Fibroblast of skin of scalp (primary cell): ENCODE measurements around the gene NINL.

Experiments used
- DNase-seq: peaks from one replicate; pipeline ENCODE4 v3.0.0-alpha.2; 2013

The NINL gene

DNA sequence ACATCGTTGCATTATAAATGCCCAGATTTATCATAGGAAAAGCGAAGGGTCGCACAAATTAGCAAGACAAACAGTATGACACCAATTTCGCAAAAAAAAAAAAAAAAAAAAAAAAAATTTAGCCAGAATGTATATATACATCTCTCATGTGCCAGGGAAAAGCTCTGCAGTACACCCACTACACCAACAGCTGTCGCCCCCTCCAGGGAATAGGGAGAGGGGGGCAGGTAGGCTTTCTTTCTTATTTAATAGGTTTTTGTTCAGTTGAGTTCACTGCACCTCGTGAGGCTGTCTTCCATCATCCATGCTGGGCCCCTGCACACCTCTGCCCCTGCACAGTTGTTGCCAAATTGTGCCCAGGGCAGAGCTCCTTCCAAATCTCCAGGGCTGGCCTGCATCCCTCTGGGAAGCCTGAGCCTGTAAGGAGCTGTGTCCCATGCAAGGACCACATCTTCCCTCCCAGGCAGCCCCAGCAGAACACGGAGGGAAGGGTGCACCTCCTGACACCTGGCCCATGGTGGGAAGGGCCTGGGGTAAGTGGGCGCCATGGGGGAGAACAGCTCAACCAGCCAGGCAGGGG, 85.4 kb downstream of the NINL start:
- no peak for DNase-seq

GRCh38 chr20:25499031-25499430, 86.3 kb downstream of the NINL start:
- DNase-seq, result no peak

DNA sequence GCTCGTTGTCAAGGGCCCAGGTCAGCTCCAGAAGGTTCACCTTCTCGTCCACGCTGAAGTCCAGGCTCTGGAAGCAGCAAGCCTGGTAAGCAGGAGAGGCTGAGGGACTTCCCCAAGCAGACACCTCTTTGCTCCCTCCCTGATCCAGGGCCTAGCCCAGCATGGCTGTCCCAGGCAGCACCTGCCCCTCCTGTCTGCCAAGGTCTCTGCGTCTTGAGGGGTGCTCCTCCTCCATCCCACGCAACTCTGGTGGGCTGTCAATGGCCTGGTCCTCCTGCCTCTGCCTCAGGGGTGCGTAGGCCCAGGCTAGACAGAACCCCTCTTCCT, 87.1 kb downstream of the NINL start:
- DNase-seq, result no peak

- DNase-seq, result no peak
These were observed 87.6 kb downstream of the NINL start for GRCh38 chr20:25497586-25498279.

- DNase-seq, result no peak
These were observed 88.3 kb downstream of the NINL start for GRCh38 chr20:25496968-25497401.

GRCh38 chr20:25496165-25496967, 89.0 kb downstream of the NINL start:
- DNase-seq, result no peak

- no peak for DNase-seq
These were observed 90.0 kb downstream of the NINL start for GRCh38 chr20:25495189-25495824.

DNA sequence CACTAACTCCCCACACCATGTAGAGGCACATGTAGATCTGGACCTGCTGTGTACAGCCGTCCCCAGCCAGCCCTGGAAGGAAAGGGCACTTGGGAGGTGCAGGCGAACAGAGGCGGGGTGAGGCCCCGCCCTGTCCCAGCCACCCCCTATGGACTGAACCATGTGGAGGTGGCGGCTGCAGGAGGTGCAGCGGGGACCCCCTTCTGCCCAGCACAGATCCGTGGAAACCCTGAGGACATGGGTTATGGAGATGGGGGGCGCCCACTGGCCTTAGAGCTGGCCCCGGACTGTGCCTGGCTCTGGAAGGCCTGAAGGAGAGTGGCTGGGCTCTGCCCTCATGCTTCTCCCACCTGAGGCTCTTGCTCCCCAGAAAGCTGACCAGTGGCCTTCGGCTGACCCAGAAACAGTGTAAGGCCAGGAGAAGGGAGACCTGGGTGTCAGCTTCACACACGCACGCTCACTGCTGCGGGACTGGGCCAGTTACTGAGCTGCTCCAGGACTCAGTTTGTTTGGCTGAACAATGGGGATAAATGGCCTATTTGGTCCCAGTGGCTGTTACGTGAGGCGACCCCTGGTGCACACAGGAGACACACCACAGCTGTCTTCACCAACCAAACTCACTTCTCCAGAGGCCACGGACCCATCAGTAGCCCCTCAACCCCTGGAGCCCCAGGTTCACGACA, 90.7 kb downstream of the NINL start:
- no peak for DNase-seq

GRCh38 chr20:25493748-25494505, 91.4 kb downstream of the NINL start:
- DNase-seq, result no peak

- no peak for DNase-seq
These were observed 92.2 kb downstream of the NINL start for GRCh38 chr20:25493137-25493536.

GRCh38 chr20:25491446-25492038, 93.8 kb downstream of the NINL start:
- no peak for DNase-seq

DNA sequence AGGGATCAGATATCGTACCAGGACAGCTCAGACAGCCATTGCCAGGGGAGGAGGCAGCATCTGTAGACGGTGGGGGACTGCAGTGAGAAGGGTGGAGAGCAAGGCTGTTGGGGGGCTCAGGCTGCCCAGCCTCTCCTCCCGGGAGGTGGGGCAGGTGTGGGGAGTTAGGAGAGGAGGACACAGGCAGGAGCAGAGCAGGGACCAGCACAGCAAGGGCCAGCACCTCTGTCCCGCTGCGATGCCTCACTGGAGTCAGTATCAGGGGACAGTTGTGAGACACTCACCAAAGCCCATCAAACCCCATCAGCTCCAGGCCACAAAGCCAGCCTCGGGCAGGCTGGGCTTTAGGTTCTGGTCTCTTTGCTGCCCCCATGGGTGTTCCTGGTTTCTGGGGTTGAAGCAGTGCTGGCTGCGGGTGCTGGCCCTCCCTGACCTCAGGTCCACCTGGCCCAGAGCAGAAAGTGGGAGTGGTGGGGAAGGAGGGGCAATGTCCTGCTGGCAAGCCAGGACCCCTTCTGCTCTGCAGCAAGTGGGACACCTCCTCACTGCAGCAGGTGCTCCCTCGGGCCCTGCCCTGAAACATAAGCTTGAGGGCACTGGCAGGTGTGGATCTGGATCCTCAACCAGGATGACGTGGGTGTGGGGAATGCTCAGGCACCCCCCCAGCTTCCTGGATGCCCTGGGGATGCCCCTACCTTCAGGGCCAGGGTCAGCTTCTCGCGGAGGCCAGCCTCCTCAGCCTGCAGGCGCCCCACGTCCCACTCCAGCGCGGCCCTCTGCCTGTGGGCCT, 94.5 kb downstream of the NINL start:
- no peak for DNase-seq

DNA sequence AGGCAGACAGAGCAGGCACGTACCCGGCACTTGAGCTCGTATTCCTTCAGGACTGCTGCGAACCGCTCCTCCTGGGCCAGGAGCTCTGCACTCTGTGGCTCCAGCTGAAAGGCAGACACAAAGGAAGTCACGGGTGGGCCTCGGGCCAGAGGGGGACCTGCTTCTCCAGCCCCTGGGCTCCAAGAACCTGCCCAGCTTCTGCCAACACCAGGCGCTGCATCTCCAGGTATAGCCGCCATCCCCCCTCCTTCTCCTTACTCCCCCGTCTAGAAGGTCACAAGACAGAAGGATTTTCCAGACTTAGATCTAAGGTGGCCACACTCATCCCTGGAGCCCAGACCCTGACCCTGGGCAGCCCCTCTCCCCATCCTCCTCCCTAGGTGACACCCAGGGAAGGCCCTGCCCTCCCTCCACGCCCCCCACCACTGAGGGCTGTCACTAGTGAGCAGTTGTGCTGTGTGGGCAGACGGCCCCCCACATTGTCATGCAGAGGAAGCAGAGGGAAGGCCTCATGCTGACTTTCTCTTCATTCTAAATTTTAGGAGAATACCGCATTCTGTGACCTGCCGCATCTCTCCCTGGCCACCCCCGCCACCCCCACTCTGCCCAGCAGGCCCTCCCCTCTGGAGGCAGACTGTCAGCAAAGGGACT, 96.0 kb downstream of the NINL start:
- DNase-seq, result no peak

DNA sequence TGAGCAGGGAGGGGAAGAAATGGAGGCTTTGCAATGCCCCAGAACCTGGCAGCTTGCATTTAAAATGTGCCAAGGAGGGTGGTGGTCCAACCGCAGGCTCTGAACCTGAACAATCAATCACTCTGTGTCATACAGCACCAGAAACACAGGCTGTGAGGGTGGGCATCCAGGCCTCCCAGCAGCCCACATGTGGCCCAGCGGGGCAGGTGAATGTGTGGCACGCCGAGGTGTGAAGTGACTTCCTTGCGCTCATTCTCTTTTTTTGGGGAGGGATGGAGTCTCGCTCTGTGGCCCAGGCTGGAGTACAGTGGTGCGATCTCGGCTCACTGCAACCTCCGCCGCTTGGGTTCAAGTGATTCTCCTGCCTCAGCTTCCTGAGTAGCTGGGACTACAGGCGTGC, 97.4 kb downstream of the NINL start:
- no peak for DNase-seq

DNA sequence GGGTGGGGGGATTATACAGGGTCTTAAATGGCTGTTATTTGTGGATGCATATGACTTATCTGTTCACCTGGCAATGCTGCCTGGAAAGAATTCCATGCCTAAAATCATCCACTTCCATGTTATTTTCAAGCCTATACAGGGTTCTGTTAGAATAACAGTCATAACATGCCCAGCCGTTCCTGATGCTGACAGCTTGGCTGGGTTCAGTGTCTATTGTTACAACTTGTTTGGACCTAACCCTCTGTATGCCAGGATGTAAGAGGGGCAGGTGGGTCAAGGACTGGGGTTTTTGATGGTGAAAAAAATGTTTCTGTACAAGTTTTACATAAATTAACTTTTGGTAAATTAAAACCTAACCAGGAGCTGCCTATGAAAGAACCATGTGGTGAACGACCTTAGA, 98.0 kb downstream of the NINL start:
- no peak for DNase-seq

GRCh38 chr20:25486377-25486776, 99.0 kb downstream of the NINL start:
- peak; percentile 20 for DNase-seq

GRCh38 chr20:25485872-25486271, 99.5 kb downstream of the NINL start:
- no peak for DNase-seq

- peak; percentile 4 for DNase-seq
These were observed 100.3 kb downstream of the NINL start for GRCh38 chr20:25484911-25485511.

- DNase-seq, result no peak
These were observed 101.0 kb downstream of the NINL start for GRCh38 chr20:25484224-25484846.
